ENCODE results near the gene UGCG. TPM values are rescaled to one million over a fixed set of nuclear protein-coding genes. Genes with fewer than 3 reads are reported as not detected.
A peak's percentile ranks its signal among the peaks of the same experiment; 100 is the strongest.

UGCG gene
- total and polyA plus RNA-seq, 7 donors: 7.2 to 74.6 (median 17.6) TPM

DNA sequence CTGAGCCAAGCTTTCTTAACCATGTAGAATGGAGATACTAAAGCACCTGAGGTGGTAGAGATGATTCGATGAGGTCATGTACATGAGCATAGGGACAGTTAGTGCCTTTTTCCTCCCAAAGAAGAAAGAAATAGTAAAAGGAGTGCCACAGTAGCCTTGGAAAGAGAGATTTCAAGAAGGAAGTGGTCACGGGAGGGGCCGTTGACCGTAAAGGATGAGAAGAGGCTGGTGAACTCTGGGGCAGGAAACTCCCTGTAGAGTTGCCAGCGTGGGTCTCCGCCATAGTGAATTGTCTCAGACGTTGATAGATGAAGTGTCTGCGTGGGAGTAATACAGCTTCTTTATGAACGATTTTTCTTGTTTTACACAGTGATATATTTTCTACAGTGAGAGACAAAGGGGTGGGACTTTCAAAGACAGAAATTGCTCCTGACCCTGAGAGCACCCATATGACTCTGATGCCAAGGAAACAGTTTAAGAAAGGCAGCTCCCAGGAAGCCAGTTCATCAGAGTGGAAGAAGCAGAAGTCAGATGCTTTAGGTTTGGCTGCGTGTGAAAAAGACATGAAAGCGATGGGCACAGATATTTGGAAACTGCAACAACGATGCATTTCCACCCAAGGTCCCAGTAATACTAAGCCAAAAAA lies 41.3 kb downstream of the UGCG start:
- DNase-seq (no peak), ATAC-seq (peak; percentile 47 to 76 (median 58))

DNA sequence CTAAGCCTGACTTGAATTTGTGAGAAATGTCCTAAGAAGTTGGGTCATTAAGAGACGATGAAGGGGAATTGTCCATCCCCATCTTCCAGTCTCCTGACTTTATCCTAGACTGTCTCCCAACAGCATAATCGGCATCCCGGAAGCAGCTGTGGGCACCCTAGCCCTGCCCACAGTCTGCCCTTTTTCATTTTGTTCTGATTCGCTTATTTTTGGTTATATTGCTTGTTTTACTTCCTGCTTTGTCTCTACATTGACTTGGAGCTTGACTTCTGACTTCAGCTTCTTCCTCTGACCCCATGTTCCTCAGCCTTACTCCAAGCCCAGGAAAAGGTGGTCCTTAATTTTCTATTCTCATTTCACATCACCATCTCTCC lies 41.8 kb downstream of the UGCG start:
- 62 to 76% (median 71%) methylated on average over 4 of the region's 4 CpGs for WGBS, 3 donors
- ATAC-seq: peak in 1 of 4 donors; percentile 36
- no peaks in the 10 kb centered on the region for H3K27me3 ChIP-seq (ENCODE audit: insufficient read depth in 3 of 3, low read length in 2 of 3)
- H3K9me3 ChIP-seq: no peaks in the 10 kb centered on the region
- peaks cover 7% of the 10 kb centered on the region for H3K4me1 ChIP-seq
- peaks cover 5 to 21% of the 10 kb centered on the region in 2 donors for H3K36me3 ChIP-seq (ENCODE audit: insufficient read depth in 1 of 2, low read depth in 1 of 2)
- no peak overlapping the region for H3K4me3 ChIP-seq
- intact Hi-C loops (cut with DNase I): no loop called here
- TF ChIP-seq, protein P1, sequence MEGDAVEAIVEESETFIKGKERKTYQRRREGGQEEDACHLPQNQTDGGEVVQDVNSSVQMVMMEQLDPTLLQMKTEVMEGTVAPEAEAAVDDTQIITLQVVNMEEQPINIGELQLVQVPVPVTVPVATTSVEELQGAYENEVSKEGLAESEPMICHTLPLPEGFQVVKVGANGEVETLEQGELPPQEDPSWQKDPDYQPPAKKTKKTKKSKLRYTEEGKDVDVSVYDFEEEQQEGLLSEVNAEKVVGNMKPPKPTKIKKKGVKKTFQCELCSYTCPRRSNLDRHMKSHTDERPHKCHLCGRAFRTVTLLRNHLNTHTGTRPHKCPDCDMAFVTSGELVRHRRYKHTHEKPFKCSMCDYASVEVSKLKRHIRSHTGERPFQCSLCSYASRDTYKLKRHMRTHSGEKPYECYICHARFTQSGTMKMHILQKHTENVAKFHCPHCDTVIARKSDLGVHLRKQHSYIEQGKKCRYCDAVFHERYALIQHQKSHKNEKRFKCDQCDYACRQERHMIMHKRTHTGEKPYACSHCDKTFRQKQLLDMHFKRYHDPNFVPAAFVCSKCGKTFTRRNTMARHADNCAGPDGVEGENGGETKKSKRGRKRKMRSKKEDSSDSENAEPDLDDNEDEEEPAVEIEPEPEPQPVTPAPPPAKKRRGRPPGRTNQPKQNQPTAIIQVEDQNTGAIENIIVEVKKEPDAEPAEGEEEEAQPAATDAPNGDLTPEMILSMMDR (IDR thresholded peaks at IDR 0.05): no peak
- no peak for DNase-seq
- no peak overlapping the region for H3K27ac ChIP-seq

More for the DNA sequence above, 41.3 kb downstream of the UGCG start:
- TF ChIP-seq, protein P1 (IDR thresholded peaks at IDR 0.05): no peak
- Histone ChIP-seq H3K4me3 (no peak overlapping the region), H3K9me3 (no peaks in the 10 kb centered on the region), H3K27me3 (ENCODE audit: insufficient read depth in 3 of 3, low read length in 2 of 3) (no peaks in the 10 kb centered on the region), H3K36me3 (ENCODE audit: insufficient read depth in 1 of 2, low read depth in 1 of 2) (peaks cover 8 to 26% of the 10 kb centered on the region in 2 donors), H3K27ac (no peak overlapping the region), H3K4me1 (peaks cover 7% of the 10 kb centered on the region)
- 31 to 43% (median 32%) methylated on average over 12 of the region's 12 CpGs for WGBS, 3 donors
- intact Hi-C loops (cut with DNase I): no loop called here

DNA sequence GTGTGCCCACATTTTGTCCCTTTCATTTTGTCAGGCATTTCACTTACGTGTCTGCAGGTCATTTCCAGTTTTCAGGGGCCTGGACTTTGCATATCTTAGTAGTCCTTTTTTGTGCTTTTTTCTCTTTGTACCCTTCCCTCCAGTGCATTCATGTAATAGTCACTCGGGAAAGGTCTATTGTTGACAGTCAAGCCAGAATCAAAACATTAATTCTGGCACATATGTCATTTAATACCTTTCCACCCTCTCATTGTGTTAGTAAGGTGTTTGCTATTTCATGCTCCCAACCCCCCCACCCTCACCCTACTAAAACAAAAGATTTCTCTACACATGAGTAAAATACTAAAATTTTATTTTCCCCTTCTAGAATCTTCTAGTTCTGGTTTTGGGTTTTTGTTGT lies 42.7 kb downstream of the UGCG start:
- peaks cover 0 to 12% of the 10 kb centered on the region in 2 donors for H3K36me3 ChIP-seq (ENCODE audit: insufficient read depth in 1 of 2, low read depth in 1 of 2)
- H3K27me3 ChIP-seq (ENCODE audit: insufficient read depth in 3 of 3, low read length in 2 of 3): no peaks in the 10 kb centered on the region
- ATAC-seq (no peak), DNase-seq (no peak)
- 84 to 96% (median 88%) methylated on average over 2 of the region's 2 CpGs for WGBS, 3 donors
- H3K9me3 ChIP-seq: no peaks in the 10 kb centered on the region
- peaks cover 7% of the 10 kb centered on the region for H3K4me1 ChIP-seq
- TF ChIP-seq, protein P1 (IDR thresholded peaks at IDR 0.05): no peak
- no peak overlapping the region for H3K4me3 ChIP-seq
- intact Hi-C loops (cut with DNase I): no loop called here
- H3K27ac ChIP-seq: no peak overlapping the region

DNA sequence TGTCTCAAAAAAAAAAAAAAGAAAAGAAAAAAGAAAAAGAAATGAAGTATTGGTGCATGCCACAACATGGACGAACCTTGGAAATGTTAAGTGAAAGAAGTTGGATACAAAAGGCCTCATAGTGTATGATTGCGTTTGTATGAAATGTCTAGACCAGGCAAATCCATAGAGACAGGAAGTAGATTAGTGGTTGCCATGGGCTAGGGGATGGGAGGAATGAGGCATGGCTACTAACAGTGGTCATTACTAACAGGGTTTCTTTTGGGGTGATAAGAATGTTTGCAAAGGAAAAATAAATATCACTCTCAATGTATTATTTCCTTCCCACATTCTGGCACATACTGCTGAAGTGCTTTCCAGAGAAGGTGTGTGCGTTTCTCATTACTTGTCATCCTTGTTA lies 44.1 kb downstream of the UGCG start:
- TF ChIP-seq, protein P1 (IDR thresholded peaks at IDR 0.05): no peak
- no peaks in the 10 kb centered on the region for H3K27me3 ChIP-seq (ENCODE audit: insufficient read depth in 3 of 3, low read length in 2 of 3)
- H3K27ac ChIP-seq: no peak overlapping the region
- WGBS, 3 donors: 85 to 91% (median 86%) methylated on average over 3 of the region's 3 CpGs
- peaks cover 7% of the 10 kb centered on the region for H3K4me1 ChIP-seq
- intact Hi-C loops (cut with DNase I): loop anchor here in 1 of 2 donors (5.0 kb wide), 1 partner anchor 1168 kb away; no protein-coding TSS in a partner anchor
- H3K36me3 ChIP-seq (ENCODE audit: insufficient read depth in 1 of 2, low read depth in 1 of 2): no peaks in the 10 kb centered on the region
- no peak for DNase-seq
- no peaks in the 10 kb centered on the region for H3K9me3 ChIP-seq
- no peak overlapping the region for H3K4me3 ChIP-seq
- no peak for ATAC-seq

DNA sequence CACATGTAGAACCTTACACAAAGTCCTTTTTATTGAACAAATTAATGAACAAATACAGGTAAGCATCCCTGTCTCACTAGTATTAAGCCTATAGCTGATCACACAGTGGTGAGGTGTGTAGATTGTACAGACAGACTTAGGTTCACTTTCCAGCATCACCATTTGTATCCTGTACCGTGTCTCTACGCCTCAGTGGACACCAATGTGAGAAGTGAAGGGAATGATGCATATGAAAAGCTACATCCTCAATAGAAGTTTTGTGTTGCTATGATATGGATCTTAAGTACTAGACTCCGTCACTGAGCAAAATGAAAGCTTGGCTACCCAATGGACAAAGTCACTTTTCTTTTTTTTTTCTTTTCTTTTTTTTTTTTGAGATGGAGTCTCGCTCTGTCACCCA lies 46.6 kb downstream of the UGCG start:
- no peak for ATAC-seq
- DNase-seq: no peak
- Histone ChIP-seq H3K4me3 (no peak overlapping the region), H3K27ac (no peak overlapping the region), H3K9me3 (no peaks in the 10 kb centered on the region), H3K36me3 (ENCODE audit: insufficient read depth in 1 of 2, low read depth in 1 of 2) (no peaks in the 10 kb centered on the region), H3K27me3 (ENCODE audit: insufficient read depth in 3 of 3, low read length in 2 of 3) (no peaks in the 10 kb centered on the region), H3K4me1 (no peaks in the 10 kb centered on the region)
- TF ChIP-seq, protein P1 (IDR thresholded peaks at IDR 0.05): no peak
- WGBS, 3 donors: 96 to 97% (median 96%) methylated on average over 4 of the region's 4 CpGs
- intact Hi-C loops (cut with DNase I): loop anchor here in 1 of 2 donors (5.0 kb wide), 1 partner anchor 1171 kb away; no protein-coding TSS in a partner anchor
